Neural cell (in vitro differentiated cells): Measurements from ENCODE around the gene ABHD10. TPM values are rescaled to one million over a fixed set of nuclear protein-coding genes. Genes with fewer than 3 reads are reported as not detected.

Experiments used
- H2AFZ ChIP-seq: fragments of 200-600, 300-800 bp; sonication (generic), shearing (Covaris generic); 2 replicates; pipeline ENCODE4 v1.6.0; 2014; ENCODE audit warnings: low read depth, mild to moderate bottlenecking, antibody characterized with exemption, low read length, moderate library complexity
- H3F3A ChIP-seq: fragments of 200-600 bp; shearing (Covaris generic); 2 replicates; pipeline ENCODE4 v1.6.1; 2016; ENCODE audit warnings: mild to moderate bottlenecking, moderate library complexity, mixed read lengths, antibody characterized with exemption, low read length; ENCODE audit not compliant: insufficient read depth, poor library complexity, severe bottlenecking
- H3K27ac ChIP-seq: fragments of 200-600, 300-800 bp; sonication (generic), shearing (Covaris generic); 2 replicates; pipeline ENCODE4 v1.5.1; 2014; ENCODE audit warnings: mild to moderate bottlenecking, low read length, moderate library complexity
- H3K27me3 ChIP-seq: fragments of 300-800, 200-600 bp; sonication (generic), shearing (Covaris generic); 2 replicates; pipeline ENCODE4 v1.6.0; 2014; ENCODE audit warnings: mild to moderate bottlenecking, low read depth, low read length, moderate library complexity; ENCODE audit not compliant: insufficient read depth
- H3K36me3 ChIP-seq: fragments of 300-800, 200-600 bp; sonication (generic), shearing (Covaris generic); 2 replicates; pipeline ENCODE4 v1.5.1; 2014; ENCODE audit warnings: mild to moderate bottlenecking, antibody characterized with exemption, low read length, moderate library complexity; ENCODE audit not compliant: insufficient read depth
- H3K4me2 ChIP-seq: fragments of 300-800, 200-600 bp; sonication (generic), shearing (Covaris generic); 2 replicates; pipeline ENCODE4 v1.6.0; 2014; ENCODE audit warnings: mild to moderate bottlenecking, low read length
- H3K4me3 ChIP-seq: fragments of 300-800, 200-600 bp; sonication (generic), shearing (Covaris generic); 2 replicates; pipeline ENCODE4 v1.5.1; 2014; ENCODE audit warnings: mild to moderate bottlenecking, low read length, moderate library complexity
- H3K79me2 ChIP-seq: fragments of 200-600 bp; shearing (Covaris generic); replicated peaks from 2 replicates; pipeline ENCODE4 v1.6.0; 2014; ENCODE audit warnings: mild to moderate bottlenecking, low read length, moderate library complexity; ENCODE audit not compliant: insufficient read depth
- H3K9ac ChIP-seq: fragments of 300-800, 200-600 bp; sonication (generic), shearing (Covaris generic); 2 replicates; pipeline ENCODE4 v1.6.1; 2016; ENCODE audit warnings: mild to moderate bottlenecking, low read length, mixed read lengths
- H3K9me2 ChIP-seq: fragments of 200-600 bp; shearing (Covaris generic); 2 replicates; pipeline ENCODE4 v1.6.1; 2016; ENCODE audit warnings: mild to moderate bottlenecking, low read length, mixed read lengths; ENCODE audit not compliant: insufficient read depth
- H3K9me3 ChIP-seq: fragments of 200-600, 300-800 bp; sonication (generic), shearing (Covaris generic); 2 replicates; pipeline ENCODE4 v1.6.1; 2016; ENCODE audit warnings: mild to moderate bottlenecking, mixed run types, low read length, moderate library complexity, mixed read lengths
- H4K20me1 ChIP-seq: fragments of 200-600 bp; shearing (Covaris generic); 2 replicates; pipeline ENCODE4 v1.6.1; 2016; ENCODE audit warnings: mild to moderate bottlenecking, mixed run types; ENCODE audit not compliant: insufficient read depth
- EP300 ChIP-seq: fragments of 450-650 bp; conservative IDR thresholded peaks from 2 replicates; pipeline ENCODE4 v1.6.1; 2014; ENCODE audit warnings: antibody characterized with exemption, mild to moderate bottlenecking, moderate library complexity; ENCODE audit not compliant: poor library complexity, severe bottlenecking
- EZH2 ChIP-seq: fragments of 200-600, 300-800 bp; shearing (Covaris generic), sonication (generic); IDR thresholded peaks from 2 replicates; pipeline ENCODE4 v1.6.1; 2014; ENCODE audit warnings: antibody characterized with exemption, low read length, borderline replicate concordance, mild to moderate bottlenecking; ENCODE audit not compliant: insufficient read depth, poor library complexity, severe bottlenecking
- MXI1 ChIP-seq: fragments of 450-650 bp; conservative IDR thresholded peaks from 2 replicates; pipeline ENCODE4 v1.6.1; 2014; ENCODE audit warnings: antibody characterized with exemption, mild to moderate bottlenecking; ENCODE audit not compliant: poor library complexity, severe bottlenecking
- POLR2AphosphoS5 ChIP-seq: IDR thresholded peaks from 2 replicates; pipeline ENCODE4 v1.6.1; 2012
- RAD21 ChIP-seq: fragments of 450-650 bp; conservative IDR thresholded peaks from 2 replicates; pipeline ENCODE4 v1.6.1; 2014; ENCODE audit warnings: antibody characterized with exemption, mild to moderate bottlenecking, moderate library complexity
- SMC3 ChIP-seq: fragments of 450-650 bp; conservative IDR thresholded peaks from 2 replicates; pipeline ENCODE4 v1.6.1; 2014; ENCODE audit warnings: antibody characterized with exemption, mild to moderate bottlenecking, moderate library complexity; ENCODE audit not compliant: poor library complexity
- TAF1 ChIP-seq: IDR thresholded peaks from 2 replicates; pipeline ENCODE4 v1.6.1; 2012; ENCODE audit warnings: low read depth
- polyA plus RNA-seq: library from polyadenylated mRNA; depleted of rRNA; stranded (reverse); fragments of >200 nt; gene quantifications from 2 replicates; pipeline ENCODE4 v1.2.3, GENCODE V29; 2014
- TF ChIP-seq, protein P1 (sequence below): IDR thresholded peaks from 2 replicates; pipeline ENCODE4 v1.6.1; 2012; ENCODE audit warnings: borderline replicate concordance
- TF ChIP-seq, protein P2 (sequence below): fragments of 450-650 bp; IDR thresholded peaks from 2 replicates; pipeline ENCODE4 v1.5.1; 2014; ENCODE audit warnings: antibody characterized with exemption, mild to moderate bottlenecking, moderate library complexity; ENCODE audit not compliant: poor library complexity, severe bottlenecking

The ABHD10 gene
- polyA plus RNA-seq, 1 donor from 2014 or later = 84.7 TPM

DNA sequence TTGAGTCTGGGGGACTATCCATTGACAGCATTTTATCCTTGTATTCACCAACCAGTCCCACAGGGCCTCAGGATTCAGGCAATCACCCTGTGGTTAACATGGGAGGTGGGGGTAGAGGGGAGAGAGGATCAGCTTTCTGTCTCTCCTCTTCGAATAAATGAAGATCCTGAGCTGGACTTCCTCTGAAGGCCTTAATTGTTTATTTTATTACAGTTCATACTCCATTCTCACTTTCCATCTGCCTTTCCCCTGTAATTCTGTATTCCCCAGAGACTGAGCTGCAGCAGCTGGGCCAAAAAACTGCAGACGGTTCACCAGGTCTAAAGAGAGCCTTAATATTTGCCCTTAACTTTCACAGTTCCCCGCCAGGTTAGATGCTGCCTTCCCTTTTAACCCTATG lies 31.8 kb downstream of the ABHD10 start (continued):
- no peak for TF ChIP-seq RAD21

DNA sequence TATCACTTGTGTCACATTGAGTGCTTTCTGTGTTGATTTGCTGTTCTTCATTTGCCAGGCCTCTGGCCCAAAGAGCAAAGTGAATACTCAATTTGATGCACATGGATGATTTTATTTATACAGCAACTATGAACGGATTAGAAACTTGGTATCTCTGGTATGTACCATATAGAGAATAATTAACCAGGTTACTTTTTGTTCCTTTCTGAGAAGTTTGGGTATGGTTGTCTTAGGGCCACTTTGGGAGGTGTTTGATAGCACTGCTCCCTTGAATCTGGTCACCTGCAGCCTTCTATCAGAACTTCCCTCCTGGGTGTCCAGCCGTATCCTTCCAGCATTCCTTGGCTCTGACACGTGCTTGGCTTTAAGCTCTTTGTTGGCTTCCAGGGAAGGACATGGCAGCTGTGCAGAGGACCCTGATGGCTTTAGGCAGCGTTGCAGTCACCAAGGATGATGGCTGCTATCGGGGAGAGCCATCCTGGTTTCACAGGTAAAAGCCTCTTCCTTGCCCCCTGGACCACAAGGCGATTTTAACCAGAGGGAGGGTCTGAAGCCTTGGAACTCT lies 32.6 kb downstream of the ABHD10 start:
- no peak overlapping the region for H3K4me2 ChIP-seq
- peaks cover 8% of the 10 kb centered on the region for H3K79me2 ChIP-seq
- H2AFZ ChIP-seq = no peak overlapping the region
- H3K27ac ChIP-seq = no peak overlapping the region
- no peaks in the 10 kb centered on the region for H3K9me3 ChIP-seq
- no peak overlapping the region for H3K9ac ChIP-seq
- H3K27me3 ChIP-seq = no peaks in the 10 kb centered on the region
- TF ChIP-seq EZH2 = no peak
- peaks cover 11% of the 10 kb centered on the region for H3K36me3 ChIP-seq
- no peak overlapping the region for H3K4me3 ChIP-seq
- no peaks in the 10 kb centered on the region for H3F3A ChIP-seq
- no peaks in the 10 kb centered on the region for H3K9me2 ChIP-seq
- H4K20me1 ChIP-seq = no peaks in the 10 kb centered on the region

DNA sequence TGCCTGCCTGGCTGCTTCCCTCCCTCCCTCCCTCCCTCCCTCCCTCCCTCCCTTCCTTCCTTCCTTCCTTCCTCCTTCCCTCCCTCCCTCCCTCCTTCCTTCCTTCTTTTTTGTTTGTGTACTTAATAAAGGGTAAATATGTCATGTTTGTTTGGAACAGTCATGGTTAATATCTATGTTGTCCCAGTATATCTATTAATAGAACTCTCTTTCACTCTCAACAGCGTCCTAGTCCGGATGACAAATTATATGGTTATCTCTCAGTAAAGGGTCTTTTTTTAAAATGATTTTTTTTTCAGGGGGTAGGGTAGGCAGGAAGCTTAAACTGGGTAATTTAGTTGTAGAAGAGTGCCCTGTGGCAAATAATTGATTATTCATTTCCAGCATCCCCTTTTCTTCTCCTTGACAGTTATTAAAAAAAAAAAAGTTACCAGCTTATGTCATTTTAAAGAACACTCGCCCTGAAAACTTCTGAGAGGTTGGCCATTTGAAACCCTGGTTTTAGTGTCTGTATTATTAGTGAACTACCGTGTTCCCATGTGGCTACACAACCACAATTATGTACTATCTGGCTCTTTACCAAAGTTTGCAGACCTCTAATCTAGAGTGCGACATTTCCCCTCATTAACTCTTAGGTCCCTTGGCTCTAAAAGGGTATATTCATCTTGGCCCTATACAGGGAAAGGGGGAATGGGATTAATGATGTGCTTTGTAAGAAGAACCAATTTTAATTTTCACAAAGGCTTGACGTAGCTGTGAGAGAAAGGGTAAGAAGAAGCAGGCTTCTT lies 33.6 kb downstream of the ABHD10 start:
- H3K9me2 ChIP-seq = no peaks in the 10 kb centered on the region

More for the DNA sequence above, 33.6 kb downstream of the ABHD10 start:
- no peaks in the 10 kb centered on the region for H3F3A ChIP-seq
- no peak overlapping the region for H3K27ac ChIP-seq
- no peak overlapping the region for H3K9ac ChIP-seq
- TF ChIP-seq MXI1 = no peak
- TF ChIP-seq EP300 = no peak
- no peak for TF ChIP-seq POLR2AphosphoS5
- TF ChIP-seq, protein P1, sequence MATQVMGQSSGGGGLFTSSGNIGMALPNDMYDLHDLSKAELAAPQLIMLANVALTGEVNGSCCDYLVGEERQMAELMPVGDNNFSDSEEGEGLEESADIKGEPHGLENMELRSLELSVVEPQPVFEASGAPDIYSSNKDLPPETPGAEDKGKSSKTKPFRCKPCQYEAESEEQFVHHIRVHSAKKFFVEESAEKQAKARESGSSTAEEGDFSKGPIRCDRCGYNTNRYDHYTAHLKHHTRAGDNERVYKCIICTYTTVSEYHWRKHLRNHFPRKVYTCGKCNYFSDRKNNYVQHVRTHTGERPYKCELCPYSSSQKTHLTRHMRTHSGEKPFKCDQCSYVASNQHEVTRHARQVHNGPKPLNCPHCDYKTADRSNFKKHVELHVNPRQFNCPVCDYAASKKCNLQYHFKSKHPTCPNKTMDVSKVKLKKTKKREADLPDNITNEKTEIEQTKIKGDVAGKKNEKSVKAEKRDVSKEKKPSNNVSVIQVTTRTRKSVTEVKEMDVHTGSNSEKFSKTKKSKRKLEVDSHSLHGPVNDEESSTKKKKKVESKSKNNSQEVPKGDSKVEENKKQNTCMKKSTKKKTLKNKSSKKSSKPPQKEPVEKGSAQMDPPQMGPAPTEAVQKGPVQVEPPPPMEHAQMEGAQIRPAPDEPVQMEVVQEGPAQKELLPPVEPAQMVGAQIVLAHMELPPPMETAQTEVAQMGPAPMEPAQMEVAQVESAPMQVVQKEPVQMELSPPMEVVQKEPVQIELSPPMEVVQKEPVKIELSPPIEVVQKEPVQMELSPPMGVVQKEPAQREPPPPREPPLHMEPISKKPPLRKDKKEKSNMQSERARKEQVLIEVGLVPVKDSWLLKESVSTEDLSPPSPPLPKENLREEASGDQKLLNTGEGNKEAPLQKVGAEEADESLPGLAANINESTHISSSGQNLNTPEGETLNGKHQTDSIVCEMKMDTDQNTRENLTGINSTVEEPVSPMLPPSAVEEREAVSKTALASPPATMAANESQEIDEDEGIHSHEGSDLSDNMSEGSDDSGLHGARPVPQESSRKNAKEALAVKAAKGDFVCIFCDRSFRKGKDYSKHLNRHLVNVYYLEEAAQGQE = no peak
- no peak for TF ChIP-seq TAF1
- TF ChIP-seq SMC3 = no peak
- TF ChIP-seq, protein P2, sequence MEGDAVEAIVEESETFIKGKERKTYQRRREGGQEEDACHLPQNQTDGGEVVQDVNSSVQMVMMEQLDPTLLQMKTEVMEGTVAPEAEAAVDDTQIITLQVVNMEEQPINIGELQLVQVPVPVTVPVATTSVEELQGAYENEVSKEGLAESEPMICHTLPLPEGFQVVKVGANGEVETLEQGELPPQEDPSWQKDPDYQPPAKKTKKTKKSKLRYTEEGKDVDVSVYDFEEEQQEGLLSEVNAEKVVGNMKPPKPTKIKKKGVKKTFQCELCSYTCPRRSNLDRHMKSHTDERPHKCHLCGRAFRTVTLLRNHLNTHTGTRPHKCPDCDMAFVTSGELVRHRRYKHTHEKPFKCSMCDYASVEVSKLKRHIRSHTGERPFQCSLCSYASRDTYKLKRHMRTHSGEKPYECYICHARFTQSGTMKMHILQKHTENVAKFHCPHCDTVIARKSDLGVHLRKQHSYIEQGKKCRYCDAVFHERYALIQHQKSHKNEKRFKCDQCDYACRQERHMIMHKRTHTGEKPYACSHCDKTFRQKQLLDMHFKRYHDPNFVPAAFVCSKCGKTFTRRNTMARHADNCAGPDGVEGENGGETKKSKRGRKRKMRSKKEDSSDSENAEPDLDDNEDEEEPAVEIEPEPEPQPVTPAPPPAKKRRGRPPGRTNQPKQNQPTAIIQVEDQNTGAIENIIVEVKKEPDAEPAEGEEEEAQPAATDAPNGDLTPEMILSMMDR = no peak
- TF ChIP-seq EZH2 = no peak
- H3K79me2 ChIP-seq = peaks cover 7% of the 10 kb centered on the region
- H2AFZ ChIP-seq = no peak overlapping the region
- H3K27me3 ChIP-seq = no peaks in the 10 kb centered on the region
- no peak overlapping the region for H3K4me2 ChIP-seq
- no peaks in the 10 kb centered on the region for H3K9me3 ChIP-seq
- no peaks in the 10 kb centered on the region for H4K20me1 ChIP-seq
- peaks cover 11% of the 10 kb centered on the region for H3K36me3 ChIP-seq
- H3K4me3 ChIP-seq = no peak overlapping the region
